Loucy (cell line): ENCODE data around the gene STMN3.

Experiments
- H2AFZ ChIP-seq: fragments of 200-600 bp; sonication (generic); 2 replicates; pipeline ENCODE4 v1.6.0; 2016; ENCODE audit warnings: antibody characterized with exemption, mild to moderate bottlenecking, low read length, moderate library complexity
- H3F3A ChIP-seq: fragments of 200-600 bp; 2 replicates; pipeline ENCODE4 v1.6.0; 2016; ENCODE audit warnings: antibody characterized with exemption, low read depth, mild to moderate bottlenecking
- H3K27me3 ChIP-seq: fragments of 200-600 bp; sonication (generic); 2 replicates; pipeline ENCODE4 v1.6.1; 2014; ENCODE audit warnings: low read length, mild to moderate bottlenecking; ENCODE audit not compliant: insufficient read depth, poor library complexity, severe bottlenecking
- H3K36me3 ChIP-seq: fragments of 200-600 bp; sonication (generic); 2 replicates; pipeline ENCODE4 v1.6.1; 2016; ENCODE audit warnings: low read length; ENCODE audit not compliant: insufficient read depth
- H3K4me1 ChIP-seq: fragments of 200-600 bp; sonication (generic); 2 replicates; pipeline ENCODE4 v1.5.1; 2014; ENCODE audit warnings: low read length, mild to moderate bottlenecking; ENCODE audit not compliant: insufficient read depth, poor library complexity, severe bottlenecking
- H3K4me2 ChIP-seq: fragments of 200-600 bp; sonication (generic); 2 replicates; pipeline ENCODE4 v1.6.0; 2014; ENCODE audit warnings: antibody characterized with exemption, low read length, low read depth, mild to moderate bottlenecking; ENCODE audit not compliant: poor library complexity, severe bottlenecking
- H3K4me3 ChIP-seq: fragments of 200-600 bp; sonication (generic); 2 replicates; pipeline ENCODE4 v1.5.1; 2014; ENCODE audit warnings: low read length, mild to moderate bottlenecking, mixed read lengths; ENCODE audit not compliant: poor library complexity, severe bottlenecking
- H3K79me2 ChIP-seq: fragments of 200-600 bp; sonication (generic); 2 replicates; pipeline ENCODE4 v1.6.1; 2014; ENCODE audit warnings: low read length; ENCODE audit not compliant: insufficient read depth
- H3K9ac ChIP-seq: fragments of 200-600 bp; sonication (generic); 2 replicates; pipeline ENCODE4 v1.6.0; 2014; ENCODE audit warnings: mild to moderate bottlenecking, low read depth, low read length, moderate library complexity; ENCODE audit not compliant: poor library complexity, severe bottlenecking
- H3K9me2 ChIP-seq: fragments of 200-600 bp; sonication (generic); replicated peaks from 2 replicates; pipeline ENCODE4 v1.6.1; 2016; ENCODE audit warnings: low read depth, low read length, mixed read lengths
- H3K9me3 ChIP-seq: fragments of 200-600 bp; sonication (generic); 2 replicates; pipeline ENCODE4 v1.6.1; 2014; ENCODE audit warnings: mild to moderate bottlenecking, antibody characterized with exemption, low read length, low read depth; ENCODE audit not compliant: insufficient read depth
- H4K20me1 ChIP-seq: fragments of 200-600 bp; sonication (generic); 2 replicates; pipeline ENCODE4 v1.6.0; 2014; ENCODE audit warnings: antibody characterized with exemption, low read length, mild to moderate bottlenecking; ENCODE audit not compliant: insufficient read depth, poor library complexity, severe bottlenecking
- EZH2phosphoT487 ChIP-seq: fragments of 200-600 bp; IDR thresholded peaks from 2 replicates; pipeline ENCODE4 v1.6.1; 2018; ENCODE audit warnings: antibody characterized with exemption, mild to moderate bottlenecking, moderate library complexity, borderline replicate concordance
- TF ChIP-seq, protein P1 (sequence below): fragments of 200-600 bp; sonication (generic); conservative IDR thresholded peaks from 2 replicates; pipeline ENCODE4 v1.5.1; 2014; ENCODE audit warnings: mild to moderate bottlenecking, antibody characterized with exemption, low read length

The STMN3 gene

DNA sequence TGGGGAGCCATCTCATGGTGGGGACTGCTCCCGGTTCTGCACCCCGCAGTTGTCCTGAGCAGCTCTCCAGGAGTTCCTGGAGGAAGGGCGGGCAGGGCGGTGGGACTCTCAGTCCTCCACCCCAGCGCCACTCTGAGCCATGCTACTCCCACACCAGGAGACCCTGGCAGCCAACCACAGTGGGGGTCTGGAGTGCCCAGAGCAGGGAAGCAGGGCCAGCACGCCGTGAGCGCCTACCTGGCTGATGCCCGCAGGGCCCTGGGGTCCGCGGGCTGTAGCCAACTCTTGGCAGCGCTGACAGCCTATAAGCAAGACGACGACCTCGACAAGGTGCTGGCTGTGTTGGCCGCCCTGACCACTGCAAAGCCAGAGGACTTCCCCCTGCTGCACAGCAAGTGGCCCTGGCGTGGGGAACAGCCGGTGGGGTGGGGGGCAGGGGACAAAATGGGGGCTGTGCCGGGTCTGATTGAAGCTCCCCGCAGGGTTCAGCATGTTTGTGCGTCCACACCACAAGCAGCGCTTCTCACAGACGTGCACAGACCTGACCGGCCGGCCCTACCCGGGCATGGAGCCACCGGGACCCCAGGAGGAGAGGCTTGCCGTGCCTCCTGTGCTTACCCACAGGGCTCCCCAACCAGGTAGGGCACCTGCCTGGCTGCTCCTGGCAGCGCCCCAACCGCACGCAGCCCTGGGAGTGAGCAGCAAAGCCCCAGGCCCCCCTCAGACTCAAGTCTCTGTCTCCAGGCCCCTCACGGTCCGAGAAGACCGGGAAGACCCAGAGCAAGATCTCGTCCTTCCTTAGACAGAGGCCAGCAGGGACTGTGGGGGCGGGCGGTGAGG, 41.6 kb upstream of the STMN3 start:
- Histone ChIP-seq H3K9me3 (no peaks in the 10 kb centered on the region), H3K27me3 (no peaks in the 10 kb centered on the region), H3K9me2 (no peaks in the 10 kb centered on the region), H4K20me1 (no peaks in the 10 kb centered on the region), H3K36me3 (no peaks in the 10 kb centered on the region), H3K4me1 (no peaks in the 10 kb centered on the region), H3K79me2 (no peaks in the 10 kb centered on the region), H3F3A (no peaks in the 10 kb centered on the region), H3K4me3 (no peak overlapping the region), H2AFZ (no peak overlapping the region), H3K9ac (no peak overlapping the region), H3K4me2 (no peak overlapping the region)
- TF ChIP-seq, protein P1, sequence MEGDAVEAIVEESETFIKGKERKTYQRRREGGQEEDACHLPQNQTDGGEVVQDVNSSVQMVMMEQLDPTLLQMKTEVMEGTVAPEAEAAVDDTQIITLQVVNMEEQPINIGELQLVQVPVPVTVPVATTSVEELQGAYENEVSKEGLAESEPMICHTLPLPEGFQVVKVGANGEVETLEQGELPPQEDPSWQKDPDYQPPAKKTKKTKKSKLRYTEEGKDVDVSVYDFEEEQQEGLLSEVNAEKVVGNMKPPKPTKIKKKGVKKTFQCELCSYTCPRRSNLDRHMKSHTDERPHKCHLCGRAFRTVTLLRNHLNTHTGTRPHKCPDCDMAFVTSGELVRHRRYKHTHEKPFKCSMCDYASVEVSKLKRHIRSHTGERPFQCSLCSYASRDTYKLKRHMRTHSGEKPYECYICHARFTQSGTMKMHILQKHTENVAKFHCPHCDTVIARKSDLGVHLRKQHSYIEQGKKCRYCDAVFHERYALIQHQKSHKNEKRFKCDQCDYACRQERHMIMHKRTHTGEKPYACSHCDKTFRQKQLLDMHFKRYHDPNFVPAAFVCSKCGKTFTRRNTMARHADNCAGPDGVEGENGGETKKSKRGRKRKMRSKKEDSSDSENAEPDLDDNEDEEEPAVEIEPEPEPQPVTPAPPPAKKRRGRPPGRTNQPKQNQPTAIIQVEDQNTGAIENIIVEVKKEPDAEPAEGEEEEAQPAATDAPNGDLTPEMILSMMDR: no peak
- TF ChIP-seq EZH2phosphoT487: no peak

DNA sequence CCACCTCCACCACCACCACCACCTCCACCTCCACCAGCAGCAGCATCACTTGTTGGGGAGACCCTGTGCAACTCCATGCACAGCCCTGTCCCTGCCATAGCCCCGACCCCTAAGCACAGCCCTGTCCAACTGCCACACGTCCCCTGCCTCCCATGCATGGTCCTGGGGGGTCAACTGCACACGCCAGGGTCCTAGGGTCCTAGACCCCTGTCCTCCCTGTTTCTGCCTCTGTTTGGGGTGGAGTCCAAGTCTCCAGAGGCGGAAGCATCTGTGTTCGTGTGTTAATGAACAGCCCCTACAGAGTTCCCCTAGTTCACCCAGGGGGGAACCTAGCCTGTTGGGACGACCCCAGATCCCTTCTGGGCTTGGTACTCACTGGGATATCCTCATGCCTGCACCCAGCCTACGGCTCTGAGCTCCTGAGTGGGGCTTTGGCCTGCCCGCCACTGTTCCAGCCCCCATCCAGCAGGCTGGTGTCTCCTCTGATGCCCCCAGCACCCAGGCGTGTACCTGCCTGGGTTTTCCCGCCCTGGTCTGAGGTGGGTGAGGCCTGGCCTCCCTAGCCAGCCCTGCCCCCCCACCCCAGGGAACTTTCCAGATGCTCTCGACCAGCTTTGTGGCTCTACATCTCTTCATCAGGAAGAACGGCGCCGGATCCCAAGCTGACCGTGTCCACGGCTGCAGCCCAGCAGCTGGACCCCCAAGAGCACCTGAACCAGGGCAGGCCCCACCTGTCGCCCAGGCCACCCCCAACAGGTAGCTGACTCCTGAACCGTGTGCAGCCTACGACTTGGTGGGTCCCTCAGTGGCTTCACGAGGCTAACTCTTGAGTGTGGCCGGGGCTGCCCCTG, 40.7 kb upstream of the STMN3 start:
- no peaks in the 10 kb centered on the region for H3F3A ChIP-seq

DNA sequence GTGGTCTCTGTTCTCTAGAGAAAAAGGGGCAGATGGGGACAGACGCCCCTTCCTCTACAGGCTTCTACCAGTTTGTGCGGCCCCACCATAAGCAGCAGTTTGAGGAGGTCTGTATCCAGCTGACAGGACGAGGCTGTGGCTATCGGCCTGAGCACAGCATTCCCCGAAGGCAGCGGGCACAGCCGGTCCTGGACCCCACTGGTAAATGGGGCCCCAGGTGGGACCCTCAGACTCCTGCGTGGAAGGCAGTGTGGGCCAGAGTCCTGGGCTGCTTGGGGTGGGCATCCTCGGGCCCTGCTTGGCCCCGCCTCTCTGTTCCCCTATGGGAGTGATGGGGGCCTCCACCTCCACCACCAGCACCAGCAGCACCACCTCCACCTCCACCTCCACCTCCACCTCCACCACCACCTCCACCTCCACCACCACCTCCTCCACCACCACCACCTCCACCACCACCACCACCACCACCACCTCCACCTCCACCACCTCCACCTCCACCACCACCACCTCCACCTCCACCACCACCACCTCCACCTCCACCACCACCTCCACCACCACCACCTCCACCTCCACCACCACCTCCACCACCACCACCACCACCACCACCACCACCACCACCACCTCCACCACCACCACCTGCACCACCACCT, 40.0 kb upstream of the STMN3 start:
- Histone ChIP-seq H3K4me2 (no peak overlapping the region), H3K9me2 (no peaks in the 10 kb centered on the region), H3F3A (no peaks in the 10 kb centered on the region), H2AFZ (no peak overlapping the region), H3K27me3 (no peaks in the 10 kb centered on the region), H3K9ac (no peak overlapping the region), H3K4me3 (no peak overlapping the region), H3K9me3 (no peaks in the 10 kb centered on the region), H4K20me1 (no peaks in the 10 kb centered on the region), H3K79me2 (no peaks in the 10 kb centered on the region), H3K4me1 (no peaks in the 10 kb centered on the region), H3K36me3 (no peaks in the 10 kb centered on the region)
- no peak for TF ChIP-seq EZH2phosphoT487
- TF ChIP-seq, protein P1: no peak

More for the DNA sequence above, 40.7 kb upstream of the STMN3 start:
- H2AFZ ChIP-seq: no peak overlapping the region
- no peaks in the 10 kb centered on the region for H3K9me3 ChIP-seq
- no peak overlapping the region for H3K4me2 ChIP-seq
- no peaks in the 10 kb centered on the region for H3K4me1 ChIP-seq
- H3K9ac ChIP-seq: no peak overlapping the region
- H3K9me2 ChIP-seq: no peaks in the 10 kb centered on the region
- H3K36me3 ChIP-seq: no peaks in the 10 kb centered on the region
- no peaks in the 10 kb centered on the region for H3K79me2 ChIP-seq
- H4K20me1 ChIP-seq: no peaks in the 10 kb centered on the region
- TF ChIP-seq, protein P1: no peak
- no peak for TF ChIP-seq EZH2phosphoT487
- H3K27me3 ChIP-seq: no peaks in the 10 kb centered on the region
- no peak overlapping the region for H3K4me3 ChIP-seq
